Measurements from ENCODE around the gene CCDC33.
"Not testable (repeated sequence)": the region's sequence is repeated elsewhere in the genome, so short reads cannot be mapped to it uniquely, and the experiment has no call there.

The CCDC33 gene

DNA sequence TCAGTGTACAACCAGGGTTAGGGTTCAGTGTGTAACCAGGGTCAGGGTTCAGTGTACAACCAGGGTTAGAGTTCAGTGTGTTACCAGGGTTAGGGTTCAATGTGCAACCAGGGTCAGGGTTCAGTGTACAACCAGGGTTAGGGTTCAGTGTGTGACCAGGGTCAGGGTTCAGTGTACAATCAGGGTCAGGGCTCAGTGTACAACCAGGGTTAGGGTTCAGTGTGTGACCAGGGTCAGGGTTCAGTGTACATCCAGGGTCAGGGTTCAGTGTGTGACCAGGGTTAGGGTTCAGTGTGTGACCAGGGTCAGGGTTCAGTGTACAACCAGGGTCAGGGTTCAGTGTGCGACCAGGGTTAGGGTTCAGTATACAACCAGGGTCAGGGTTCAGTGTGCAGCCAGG lies 98.0 kb downstream of the CCDC33 start:
- no peak for DNase-seq (ENCODE audit: low read depth in 2 of 2)

DNA sequence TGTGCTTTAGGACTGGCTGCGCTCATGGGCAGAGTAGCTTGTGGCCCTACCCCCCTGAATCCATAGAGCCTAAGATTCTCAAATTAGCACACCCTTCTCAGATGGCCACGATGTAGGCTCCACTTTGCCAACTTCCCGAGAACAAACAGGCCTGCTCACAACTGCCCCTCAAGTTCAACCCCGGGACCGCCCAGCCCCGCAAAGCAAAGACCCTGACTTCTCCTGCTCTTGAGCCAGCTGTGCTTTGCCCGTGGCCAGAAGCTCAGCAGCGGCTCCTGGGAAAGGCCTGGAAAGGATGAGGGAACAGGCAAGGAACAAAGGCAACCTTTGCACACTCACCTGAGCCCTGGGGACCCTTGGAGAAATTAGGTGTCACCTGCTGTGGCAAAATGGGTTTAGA lies 99.3 kb downstream of the CCDC33 start:
- no peak for DNase-seq (ENCODE audit: low read depth in 2 of 2)

GRCh38 chr15:74336061-74337005 lies 100.2 kb downstream of the CCDC33 start:
- DNase-seq (ENCODE audit: low read depth in 2 of 2), result no peak

DNA sequence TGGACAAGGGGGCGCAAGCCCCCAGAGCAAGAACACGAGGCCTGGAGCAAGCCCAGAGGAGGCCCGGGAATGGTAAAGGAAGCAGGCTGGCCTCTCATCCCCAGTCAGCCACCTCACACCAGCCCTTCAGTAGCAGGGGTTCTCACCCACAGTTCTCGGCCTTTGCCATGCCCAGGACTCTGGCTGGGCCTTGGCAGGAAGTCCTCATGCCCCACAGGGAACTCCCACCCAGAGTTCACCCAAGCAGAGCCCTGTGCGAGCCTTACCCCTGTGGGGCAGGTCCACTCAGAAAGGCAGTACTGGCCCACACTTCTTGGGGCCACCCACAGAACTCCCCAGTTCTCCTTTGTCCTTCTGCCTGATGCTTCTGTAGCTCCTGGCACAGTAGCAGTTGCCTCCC lies 101.0 kb downstream of the CCDC33 start:
- no peak for DNase-seq (ENCODE audit: low read depth in 2 of 2)

- DNase-seq (ENCODE audit: low read depth in 2 of 2), result no peak
These were observed 101.6 kb downstream of the CCDC33 start for GRCh38 chr15:74337607-74338211.

GRCh38 chr15:74338676-74339075 lies 102.5 kb downstream of the CCDC33 start:
- DNase-seq (ENCODE audit: low read depth in 2 of 2), result no peak

DNA sequence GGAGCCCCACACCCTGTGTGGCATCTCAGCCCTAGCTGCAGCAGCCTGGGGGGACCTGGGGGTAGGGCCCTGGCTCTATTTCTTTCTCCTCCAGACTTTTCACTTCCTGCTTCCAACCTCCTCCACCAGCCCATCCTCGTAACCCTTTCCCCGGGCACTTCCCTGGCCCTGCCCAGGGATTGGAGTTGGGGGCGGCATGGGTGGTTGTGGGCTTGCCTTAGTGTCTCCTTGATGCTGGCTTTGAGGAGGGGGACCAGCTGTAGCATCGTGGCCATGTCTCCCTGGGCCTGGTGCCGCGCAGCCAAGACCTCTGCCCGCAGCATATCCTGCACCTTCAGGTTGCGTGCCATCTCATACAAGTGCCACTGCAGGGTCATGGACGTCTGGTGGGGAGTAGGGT lies 103.2 kb downstream of the CCDC33 start:
- no peak for DNase-seq (ENCODE audit: low read depth in 2 of 2)

DNA sequence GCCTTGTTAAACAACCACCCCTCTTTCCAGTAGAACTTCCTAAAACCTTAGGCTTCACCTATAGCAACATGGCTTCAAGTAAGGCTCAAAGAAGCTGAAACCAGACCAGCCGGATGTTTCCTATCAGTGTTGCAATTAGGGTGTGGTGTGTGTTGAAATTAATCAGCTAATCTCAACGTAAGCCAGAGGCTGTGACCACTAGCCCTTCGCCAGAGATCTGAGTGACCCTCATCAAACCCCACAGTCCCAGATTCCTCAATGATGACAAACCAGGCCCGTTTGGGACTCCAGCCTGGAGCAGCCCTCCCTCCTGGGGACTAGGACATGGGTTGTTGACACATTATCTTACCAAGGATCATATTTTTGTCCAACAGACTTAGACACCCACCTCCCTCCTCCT lies 104.0 kb downstream of the CCDC33 start:
- DNase-seq (ENCODE audit: low read depth in 2 of 2), result no peak

- DNase-seq (ENCODE audit: low read depth in 2 of 2), result no peak
These were observed 107.1 kb downstream of the CCDC33 start for GRCh38 chr15:74343127-74343796.

- no peak for DNase-seq (ENCODE audit: low read depth in 2 of 2)
These were observed 107.6 kb downstream of the CCDC33 start for GRCh38 chr15:74343797-74344127.

DNA sequence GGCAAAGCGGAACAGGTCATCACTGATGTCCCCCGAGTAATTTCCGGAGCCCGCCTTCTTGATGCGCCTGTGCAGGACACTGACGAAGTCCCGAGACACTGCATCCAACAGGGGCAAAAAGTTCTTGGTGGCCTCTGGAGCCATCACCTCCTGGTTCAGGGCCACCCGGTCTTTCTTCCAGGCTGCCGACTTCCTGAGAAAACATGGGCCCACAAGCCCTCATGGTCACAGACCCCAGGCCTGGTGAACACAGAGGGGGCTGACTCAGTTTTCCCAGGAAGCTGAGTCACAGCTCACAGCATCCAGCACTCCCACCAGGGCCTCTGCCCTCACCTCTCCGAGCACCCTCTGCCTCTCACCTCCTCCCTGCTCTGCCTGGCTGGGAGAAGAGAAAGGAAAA lies 108.9 kb downstream of the CCDC33 start:
- peak; percentile 18 to 32 for DNase-seq (ENCODE audit: low read depth in 2 of 2)

GRCh38 chr15:74347757-74348250 lies 111.7 kb downstream of the CCDC33 start:
- no peak for DNase-seq (ENCODE audit: low read depth in 2 of 2)

GRCh38 chr15:74349241-74349778 lies 113.2 kb downstream of the CCDC33 start:
- DNase-seq (ENCODE audit: low read depth in 2 of 2), result no peak

GRCh38 chr15:74350295-74351275 lies 114.5 kb downstream of the CCDC33 start:
- DNase-seq (ENCODE audit: low read depth in 2 of 2), result no peak

DNA sequence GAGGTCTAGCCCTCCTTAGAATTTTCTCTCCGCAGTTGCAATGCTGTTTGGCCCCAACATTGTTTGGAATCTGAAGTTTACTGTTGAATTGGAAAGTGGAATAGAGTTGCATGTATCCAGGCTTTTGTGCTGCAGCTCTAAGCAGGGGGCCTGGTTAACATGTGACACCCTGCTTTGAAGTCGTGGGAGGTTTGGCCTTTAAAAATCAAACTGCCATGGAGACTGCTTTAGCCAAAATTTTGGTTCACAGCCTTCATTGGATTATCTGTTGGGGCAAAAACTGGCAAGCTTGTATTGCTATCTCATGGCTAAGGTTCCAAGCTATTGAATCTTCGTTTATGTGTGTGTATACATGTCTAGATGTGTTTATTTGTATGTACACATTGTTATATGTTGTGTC lies 115.5 kb downstream of the CCDC33 start:
- no peak for DNase-seq (ENCODE audit: low read depth in 2 of 2)

GRCh38 chr15:74352393-74352910 lies 116.3 kb downstream of the CCDC33 start:
- no peak for DNase-seq (ENCODE audit: low read depth in 2 of 2)

DNA sequence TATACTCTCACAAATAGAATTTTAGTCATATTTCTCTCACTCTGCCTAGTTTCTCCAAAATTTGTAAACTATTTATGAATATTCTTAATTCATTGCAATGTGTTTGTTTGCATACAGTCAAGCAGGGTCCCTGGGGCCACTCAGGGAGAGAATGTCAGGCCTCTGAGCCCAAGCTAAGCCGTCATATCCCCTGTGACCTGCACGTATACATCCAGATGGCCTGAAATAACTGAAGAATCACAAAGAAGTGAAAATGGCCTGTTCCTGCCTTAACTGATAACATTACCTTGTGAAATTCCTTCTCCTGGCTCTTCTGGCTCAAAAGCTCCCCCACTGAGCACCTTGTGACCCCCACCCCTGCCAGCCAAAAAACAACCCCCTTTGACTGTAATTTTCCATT lies 117.9 kb downstream of the CCDC33 start:
- DNase-seq (ENCODE audit: low read depth in 2 of 2), result not testable (repeated sequence)

DNA sequence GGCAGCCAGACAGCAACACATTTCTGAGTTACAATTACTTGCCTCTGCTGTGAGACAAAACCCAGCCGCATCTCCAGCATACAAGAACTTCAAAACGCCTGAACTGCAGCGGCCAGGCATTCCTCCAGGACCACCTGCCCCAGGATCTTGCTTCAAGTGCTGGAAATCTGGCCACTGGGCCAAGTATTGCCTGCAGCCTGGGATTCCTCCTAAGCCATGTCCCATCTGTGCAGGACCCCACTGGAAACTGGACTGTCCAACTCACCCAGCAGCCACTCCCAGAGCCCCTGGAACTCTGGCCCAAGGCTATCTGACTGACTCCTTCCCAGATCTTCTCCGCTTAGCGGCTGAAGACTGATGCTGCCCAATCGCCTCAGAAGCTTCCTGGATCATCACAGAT lies 119.9 kb downstream of the CCDC33 start:
- DNase-seq (ENCODE audit: low read depth in 2 of 2), result not testable (repeated sequence)

DNA sequence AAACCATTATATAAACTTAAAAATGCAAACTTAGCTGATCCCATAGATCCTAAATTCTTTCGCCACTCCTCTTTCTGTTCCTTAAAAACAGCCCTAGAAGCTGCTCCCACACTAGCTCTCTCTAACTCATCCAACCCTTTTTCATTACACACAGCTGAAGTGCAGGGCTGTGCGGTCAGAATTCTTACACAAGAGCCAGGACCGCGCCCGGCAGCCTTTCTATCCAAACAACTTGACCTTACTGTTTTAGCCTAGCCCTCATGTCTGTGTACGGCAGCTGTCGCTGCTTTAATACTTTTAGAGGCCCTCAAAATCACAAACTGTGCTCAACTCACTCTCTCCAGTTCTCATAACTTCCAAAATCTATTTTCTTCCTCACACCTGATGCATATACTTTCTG lies 121.4 kb downstream of the CCDC33 start:
- DNase-seq (ENCODE audit: low read depth in 2 of 2), result not testable (repeated sequence)

DNA sequence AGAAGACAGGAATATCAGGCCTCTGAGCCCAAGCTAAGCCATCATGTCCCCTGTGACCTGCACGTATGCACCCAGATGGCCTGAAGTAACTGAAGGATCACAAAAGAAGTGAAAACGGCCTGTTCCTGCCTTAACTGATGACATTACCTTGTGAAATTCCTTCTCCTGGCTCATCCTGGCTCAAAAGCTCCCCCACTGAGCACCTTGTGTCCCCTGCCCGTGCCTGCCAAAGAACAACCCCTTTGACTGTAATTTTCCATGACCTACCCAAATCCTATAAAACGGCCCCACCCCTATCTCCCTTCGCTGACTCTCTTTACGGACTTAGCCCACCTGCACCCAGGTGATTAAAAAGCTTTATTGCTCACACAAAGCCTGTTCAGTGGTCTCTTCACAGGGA lies 123.2 kb downstream of the CCDC33 start:
- not testable (repeated sequence) for DNase-seq (ENCODE audit: low read depth in 2 of 2)

GRCh38 chr15:74360855-74361254 lies 124.7 kb downstream of the CCDC33 start:
- DNase-seq (ENCODE audit: low read depth in 2 of 2), result not testable (repeated sequence)
